ENCODE results near the gene TPR. TPM values are rescaled to one million over a fixed set of nuclear protein-coding genes. Genes with fewer than 3 reads are reported as not detected.

TPR gene
- total RNA-seq, 1 experiment from 2014 or later = 107 TPM

DNA sequence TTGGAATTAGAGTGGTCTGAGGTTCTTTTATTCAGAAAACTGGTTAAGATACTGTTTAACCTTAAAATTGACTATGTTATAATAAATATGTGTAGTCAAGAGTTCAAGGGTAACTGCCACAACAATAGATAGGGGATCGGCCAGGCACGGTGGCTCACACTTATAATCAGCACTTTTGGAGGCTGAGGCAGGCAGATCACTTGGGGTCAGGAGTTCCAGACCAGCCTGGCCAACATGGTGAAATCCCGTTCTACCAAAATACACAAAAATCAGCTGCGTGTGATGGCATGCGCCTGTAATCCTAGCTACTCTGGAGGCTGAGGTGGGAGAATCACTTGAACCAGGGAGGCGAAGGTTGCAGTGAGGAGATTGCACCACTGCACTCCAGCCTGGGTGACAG lies 46.4 kb upstream of the TPR start:
- Histone ChIP-seq H3K27ac (ENCODE audit: insufficient read length, low read depth, low read length) (no peak overlapping the region), H3K56ac (ENCODE audit: insufficient read length, low read depth, low read length) (no peak overlapping the region), H4K8ac (replicated peaks; ENCODE audit: insufficient read length, low read depth, low read length) (no peak overlapping the region), H3K4me2 (ENCODE audit: insufficient read depth, insufficient read length, low read length) (no peak overlapping the region), H3K79me1 (ENCODE audit: insufficient read depth, low read depth, low read length, poor library complexity, severe bottlenecking) (no peaks in the 10 kb centered on the region), H3K4ac (ENCODE audit: low read depth, low read length) (no peak overlapping the region), H3K9ac (ENCODE audit: extremely low read depth, insufficient read length, low read length) (no peak overlapping the region), H3K79me2 (ENCODE audit: insufficient read depth, low read length) (no peaks in the 10 kb centered on the region), H3K27me3 (ENCODE audit: insufficient read depth, low read length) (no peaks in the 10 kb centered on the region), H4K20me1 (ENCODE audit: control insufficient read depth, insufficient read depth, insufficient read length) (no peaks in the 10 kb centered on the region), H3K18ac (ENCODE audit: insufficient read length, low read depth, low read length) (no peak overlapping the region), H2AFZ (ENCODE audit: low read length) (no peak overlapping the region), H3K23ac (ENCODE audit: insufficient read length, low read depth, low read length) (no peak overlapping the region), H2BK15ac (ENCODE audit: low read depth, low read length) (no peak overlapping the region), H3K14ac (ENCODE audit: insufficient read depth, low read length) (no peak overlapping the region), H4K91ac (ENCODE audit: insufficient read length, low read depth, low read length) (no peak overlapping the region), H2BK12ac (ENCODE audit: insufficient read length, low read depth, low read length) (no peak overlapping the region), H2AK5ac (ENCODE audit: insufficient read length, low read length) (no peak overlapping the region), H2BK20ac (ENCODE audit: low read depth, low read length, poor library complexity, severe bottlenecking) (no peak overlapping the region), H4K5ac (ENCODE audit: insufficient read length, low read depth, low read length) (no peak overlapping the region), H2BK120ac (ENCODE audit: low read depth, low read length, poor library complexity, severe bottlenecking) (no peak overlapping the region), H3K9me3 (ENCODE audit: control insufficient read depth, low read depth, low read length) (no peaks in the 10 kb centered on the region), H2BK5ac (ENCODE audit: insufficient read length, low read length) (no peak overlapping the region), H3T11ph (ENCODE audit: low read length) (no peak overlapping the region), H3K4me1 (ENCODE audit: insufficient read depth, low read length) (no peaks in the 10 kb centered on the region), H3K23me2 (ENCODE audit: insufficient read length, low read depth, low read length, poor library complexity, severe bottlenecking) (no peaks in the 10 kb centered on the region)
- Mint-ChIP-seq H3K9me3 (no peaks in the 10 kb centered on the region), H3K4me1 (no peaks in the 10 kb centered on the region), H3K27me3 (ENCODE audit: low read depth) (no peaks in the 10 kb centered on the region), H3K4me3 (no peak overlapping the region), H3K27ac (no peak overlapping the region), H3K36me3 (ENCODE audit: insufficient read depth in 1 of 3, low read depth in 3 of 3) (peaks cover 4 to 20% (median 14%) of the 10 kb centered on the region in 3 experiments; a peak in 6 of 7 replicates)
- TF ChIP-seq, protein P1, sequence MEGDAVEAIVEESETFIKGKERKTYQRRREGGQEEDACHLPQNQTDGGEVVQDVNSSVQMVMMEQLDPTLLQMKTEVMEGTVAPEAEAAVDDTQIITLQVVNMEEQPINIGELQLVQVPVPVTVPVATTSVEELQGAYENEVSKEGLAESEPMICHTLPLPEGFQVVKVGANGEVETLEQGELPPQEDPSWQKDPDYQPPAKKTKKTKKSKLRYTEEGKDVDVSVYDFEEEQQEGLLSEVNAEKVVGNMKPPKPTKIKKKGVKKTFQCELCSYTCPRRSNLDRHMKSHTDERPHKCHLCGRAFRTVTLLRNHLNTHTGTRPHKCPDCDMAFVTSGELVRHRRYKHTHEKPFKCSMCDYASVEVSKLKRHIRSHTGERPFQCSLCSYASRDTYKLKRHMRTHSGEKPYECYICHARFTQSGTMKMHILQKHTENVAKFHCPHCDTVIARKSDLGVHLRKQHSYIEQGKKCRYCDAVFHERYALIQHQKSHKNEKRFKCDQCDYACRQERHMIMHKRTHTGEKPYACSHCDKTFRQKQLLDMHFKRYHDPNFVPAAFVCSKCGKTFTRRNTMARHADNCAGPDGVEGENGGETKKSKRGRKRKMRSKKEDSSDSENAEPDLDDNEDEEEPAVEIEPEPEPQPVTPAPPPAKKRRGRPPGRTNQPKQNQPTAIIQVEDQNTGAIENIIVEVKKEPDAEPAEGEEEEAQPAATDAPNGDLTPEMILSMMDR (conservative IDR thresholded peaks at IDR 0.05) = no peak
- WGBS (ENCODE audit: extremely low coverage, insufficient read length, low lambda C conversion rate) = no CpG with 5 or more reads among the region's 6 CpGs
- DNase-seq = no peak
